HAP-1 (cell line): ENCODE results near the gene ITGB4.
"Not testable (repeated sequence)": the region's sequence is repeated elsewhere in the genome, so short reads cannot be mapped to it uniquely, and the experiment has no call there.

Experiments used
- DNase-seq, 2 experiments: peaks; one replicate each; pipeline ENCODE4 v3.0.0-alpha.2; 2016 to 2020; ENCODE audit warnings: low spot score in 2 of 2
- H3K27me3 ChIP-seq: fragments of 250-450 bp; sonication (Bioruptor Pico); 2 replicates; pipeline ENCODE4 v1.5.1; 2020; ENCODE audit warnings: low read depth, mild to moderate bottlenecking, moderate library complexity
- H3K36me3 ChIP-seq: fragments of 250-450 bp; sonication (Bioruptor Pico); replicated peaks from 2 replicates; pipeline ENCODE4 v1.5.1; 2020; ENCODE audit warnings: mild to moderate bottlenecking
- H3K4me1 ChIP-seq: fragments of 250-450 bp; sonication (Bioruptor Pico); 2 replicates; pipeline ENCODE4 v1.5.1; 2020; ENCODE audit warnings: mild to moderate bottlenecking
- H3K4me3 ChIP-seq: fragments of 250-450 bp; sonication (Bioruptor Pico); 2 replicates; pipeline ENCODE4 v1.5.1; 2020; ENCODE audit warnings: mild to moderate bottlenecking, moderate library complexity
- H3K9me3 ChIP-seq: fragments of 250-450 bp; sonication (Bioruptor Pico); 2 replicates; pipeline ENCODE4 v1.5.1; 2020; ENCODE audit warnings: mild to moderate bottlenecking, moderate library complexity
- in situ Hi-C: fragments of 300-500 bp; cut with MboI; formaldehyde crosslinking; loops from 3 replicates; pipeline ENCODE4 v1.14.3; 2020; ENCODE audit warnings: low sequenced_read_pairs, inconsistent platforms, mixed read lengths

Gene ITGB4

GRCh38 chr17:75771334-75772281 is 50.3 kb downstream of the ITGB4 start:
- H3K27me3 ChIP-seq: no peaks in the 10 kb centered on the region
- DNase-seq: no peak
- no peak overlapping the region for H3K4me3 ChIP-seq
- no peaks in the 10 kb centered on the region for H3K9me3 ChIP-seq
- peaks cover 8% of the 10 kb centered on the region for H3K36me3 ChIP-seq
- in situ Hi-C loops: no loop called here
- H3K4me1 ChIP-seq: no peaks in the 10 kb centered on the region

GRCh38 chr17:75773121-75773807 is 52.0 kb downstream of the ITGB4 start:
- peaks cover 25% of the 10 kb centered on the region for H3K36me3 ChIP-seq
- H3K4me1 ChIP-seq: peaks cover 8% of the 10 kb centered on the region; the same call in 1 of the 2 replicates
- DNase-seq: no peak
- in situ Hi-C loops: no loop called here
- H3K4me3 ChIP-seq: no peak overlapping the region
- no peaks in the 10 kb centered on the region for H3K9me3 ChIP-seq
- no peaks in the 10 kb centered on the region for H3K27me3 ChIP-seq

DNA sequence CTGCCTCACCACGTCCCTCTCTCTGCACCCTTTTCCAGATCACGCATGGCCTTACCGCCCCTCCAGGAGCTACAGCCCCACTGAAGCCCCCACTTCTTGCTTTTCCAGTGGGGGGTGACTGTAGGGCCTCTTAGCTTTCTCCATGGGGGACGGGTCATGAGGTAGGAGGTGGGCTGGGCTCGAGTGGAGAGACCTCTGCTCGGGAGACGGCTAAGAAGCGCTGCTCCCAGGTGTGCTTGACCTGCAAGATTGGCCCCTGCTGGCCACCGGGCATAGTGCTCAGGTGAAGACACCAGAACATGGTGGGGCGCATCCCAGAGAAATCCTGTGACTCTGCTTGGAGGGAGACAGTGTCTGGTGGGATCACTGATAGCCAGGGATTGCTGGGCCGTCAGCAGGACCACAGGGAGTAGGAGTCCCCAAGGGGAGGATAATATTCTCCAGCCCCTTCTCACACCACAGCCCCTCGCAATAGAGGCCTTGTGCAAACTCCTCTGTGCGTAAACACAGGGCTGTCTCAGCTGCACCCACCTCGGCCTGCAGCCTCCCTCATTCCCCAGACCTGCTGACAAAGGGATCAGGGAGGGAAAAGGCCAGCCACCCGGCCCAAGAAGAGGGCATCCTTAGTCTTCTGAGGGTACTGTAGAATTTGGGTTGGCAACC is 52.7 kb downstream of the ITGB4 start:
- in situ Hi-C loops: no loop called here
- peaks cover 32% of the 10 kb centered on the region for H3K36me3 ChIP-seq
- DNase-seq: no peak
- H3K27me3 ChIP-seq: no peaks in the 10 kb centered on the region
- peaks cover 8% of the 10 kb centered on the region; the same call in 1 of the 2 replicates for H3K4me1 ChIP-seq
- no peaks in the 10 kb centered on the region for H3K9me3 ChIP-seq
- H3K4me3 ChIP-seq: no peak overlapping the region

DNA sequence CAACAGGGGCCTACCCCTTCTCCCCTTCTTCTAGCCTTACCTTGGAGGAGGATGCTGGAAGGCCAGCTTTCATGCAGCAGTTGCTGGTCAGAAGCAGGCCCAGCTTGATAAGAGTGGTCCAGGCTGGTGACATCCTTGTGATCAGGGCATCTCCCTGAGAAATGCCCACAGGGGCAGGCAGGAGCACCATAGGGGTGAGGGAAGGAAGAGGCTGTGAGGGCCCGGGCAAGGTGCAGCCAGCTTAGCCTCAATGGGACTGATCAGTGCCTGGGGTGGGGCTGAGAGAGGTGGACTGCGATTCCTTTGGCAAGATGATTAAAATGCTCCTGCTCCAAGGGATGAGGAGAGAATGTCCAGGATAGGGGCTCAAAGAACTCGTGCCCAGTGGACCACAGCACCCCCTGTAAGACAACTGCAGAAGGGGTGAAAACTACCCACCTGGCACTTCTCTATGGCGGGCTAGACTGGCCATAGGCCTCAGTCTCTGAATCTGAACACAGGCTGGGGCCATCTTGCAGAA is 53.3 kb downstream of the ITGB4 start:
- H3K4me1 ChIP-seq: peaks cover 8% of the 10 kb centered on the region; the same call in 1 of the 2 replicates
- no peak for DNase-seq
- in situ Hi-C loops: no loop called here
- no peaks in the 10 kb centered on the region for H3K27me3 ChIP-seq
- H3K4me3 ChIP-seq: no peak overlapping the region
- H3K9me3 ChIP-seq: no peaks in the 10 kb centered on the region
- peaks cover 38% of the 10 kb centered on the region for H3K36me3 ChIP-seq

DNA sequence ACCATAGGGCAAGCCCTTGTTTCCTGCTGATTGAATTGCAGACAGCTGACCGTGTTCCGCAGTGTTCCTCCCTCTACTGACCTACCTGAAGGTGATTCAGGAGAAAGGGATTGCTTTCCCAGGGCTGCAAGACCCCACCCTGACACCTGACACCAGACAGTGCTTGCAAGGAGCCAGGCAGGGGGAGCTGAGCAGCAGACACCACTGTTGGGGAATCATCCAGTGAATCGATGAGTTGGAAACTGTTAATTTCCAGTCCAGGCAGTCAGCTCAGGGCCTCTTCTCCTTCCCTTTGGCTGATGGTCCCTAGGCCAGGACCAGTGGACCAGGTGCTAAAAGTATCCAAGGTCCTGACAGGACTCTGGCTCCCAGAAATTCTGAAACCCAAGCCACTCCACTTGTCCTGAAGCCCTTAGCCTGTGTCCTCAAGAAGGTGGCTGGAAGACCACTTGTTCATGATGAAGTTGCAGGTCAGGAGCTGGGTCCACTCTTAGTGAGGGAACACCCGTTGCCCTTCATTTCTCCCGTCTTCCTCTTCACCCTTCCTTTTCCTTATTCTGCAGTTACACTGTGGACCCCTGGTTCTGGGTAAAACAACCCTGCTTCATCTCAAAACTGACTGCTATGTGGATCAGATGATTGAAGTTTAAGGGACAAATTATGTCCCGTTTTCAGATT is 53.9 kb downstream of the ITGB4 start:
- in situ Hi-C loops: no loop called here
- no peaks in the 10 kb centered on the region for H3K9me3 ChIP-seq
- no peak for DNase-seq
- peaks cover 38% of the 10 kb centered on the region for H3K36me3 ChIP-seq
- no peaks in the 10 kb centered on the region for H3K27me3 ChIP-seq
- H3K4me1 ChIP-seq: peaks cover 10% of the 10 kb centered on the region
- H3K4me3 ChIP-seq: no peak overlapping the region

DNA sequence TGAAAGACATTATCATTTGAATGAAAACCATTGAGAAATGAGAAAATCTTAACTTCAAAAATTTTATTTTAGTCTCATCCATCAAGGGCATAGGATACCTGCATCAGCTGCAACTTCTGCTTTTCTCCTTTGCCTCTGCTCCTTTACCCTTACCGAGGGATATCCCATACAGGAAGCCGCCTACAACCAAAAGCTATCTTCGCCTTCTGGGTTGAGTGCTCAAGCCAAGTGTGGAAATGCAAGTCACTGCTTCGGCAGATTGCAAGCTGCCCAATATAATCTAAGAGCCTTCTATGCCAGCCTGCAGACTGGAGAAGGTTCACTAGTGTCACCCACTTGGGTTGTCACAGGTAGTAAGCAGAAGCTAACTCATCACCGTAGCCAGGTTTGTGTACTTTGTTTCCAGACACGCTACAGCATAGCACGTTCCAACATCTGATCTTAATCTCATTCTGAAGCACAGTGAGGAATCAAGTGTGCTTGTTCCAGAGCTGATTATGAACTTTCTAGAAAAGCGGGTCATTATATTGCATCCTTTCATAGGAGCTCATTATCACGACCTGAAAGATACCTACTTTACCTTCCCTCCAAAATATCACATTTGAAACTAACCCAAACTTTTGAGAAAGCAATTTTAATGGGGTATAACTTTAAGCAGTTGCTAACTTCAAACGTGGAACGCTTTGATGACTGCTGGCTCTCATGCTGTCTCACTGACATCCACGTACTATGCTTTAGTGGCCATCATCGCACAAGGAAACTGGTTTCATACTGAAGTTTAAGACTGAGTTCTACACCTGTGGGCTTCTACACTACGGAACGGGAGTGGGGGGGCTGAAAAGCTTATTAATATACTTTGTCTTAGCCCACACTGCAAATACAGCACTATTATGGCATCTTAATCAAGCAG is 55.4 kb downstream of the ITGB4 start:
- in situ Hi-C loops: no loop called here
- Histone ChIP-seq H3K27me3 (no peaks in the 10 kb centered on the region), H3K4me3 (no peak overlapping the region), H3K4me1 (peaks cover 14% of the 10 kb centered on the region), H3K36me3 (peaks cover 38% of the 10 kb centered on the region), H3K9me3 (no peaks in the 10 kb centered on the region)
- no peak for DNase-seq

- Histone ChIP-seq H3K9me3 (no peaks in the 10 kb centered on the region), H3K4me1 (peaks cover 14% of the 10 kb centered on the region), H3K4me3 (peak overlapping the region; percentile 75), H3K27me3 (no peaks in the 10 kb centered on the region), H3K36me3 (peaks cover 38% of the 10 kb centered on the region)
- DNase-seq: no peak
- in situ Hi-C loops: no loop called here
Observed at GRCh38 chr17:75777296-75777922, 56.1 kb downstream of the ITGB4 start.

DNA sequence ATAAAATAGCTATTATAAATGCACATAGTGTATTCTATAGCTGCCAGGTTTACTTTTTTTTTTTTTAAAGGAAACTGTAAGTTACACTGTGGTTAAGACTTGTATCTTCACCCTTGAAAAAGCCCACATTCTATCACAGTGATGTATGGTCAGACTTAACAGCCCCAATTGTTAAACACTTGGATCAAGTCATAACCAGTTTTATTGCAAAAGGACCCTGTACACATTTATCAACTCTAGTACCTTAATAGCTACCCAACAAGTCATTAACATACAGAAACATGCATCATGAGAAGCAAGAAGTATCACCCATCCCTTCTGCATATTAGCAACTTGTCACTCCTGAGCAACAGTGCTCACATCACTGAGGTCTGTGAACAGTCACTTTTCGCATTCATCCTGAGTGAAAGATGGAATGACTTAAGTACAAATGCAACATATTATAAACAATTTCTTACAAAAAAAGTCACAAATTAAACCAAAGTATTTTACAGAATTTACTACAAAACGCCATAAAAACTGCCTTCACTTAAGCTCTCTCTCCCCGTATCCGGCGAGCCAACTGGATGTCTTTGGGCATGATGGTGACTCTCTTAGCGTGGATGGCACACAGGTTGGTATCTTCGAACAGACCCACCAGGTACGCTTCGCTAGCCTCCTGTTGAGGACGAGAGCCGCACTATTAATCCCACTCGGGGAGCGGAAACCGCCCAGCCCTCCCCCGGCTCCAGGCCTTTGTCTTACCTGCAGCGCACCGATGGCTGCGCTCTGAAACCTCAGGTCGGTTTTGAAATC is 57.0 kb downstream of the ITGB4 start:
- peaks cover 38% of the 10 kb centered on the region for H3K36me3 ChIP-seq
- in situ Hi-C loops, H3K9me3 ChIP-seq, DNase-seq, H3K27me3 ChIP-seq: not testable (repeated sequence)
- peak overlapping the region; percentile 75 for H3K4me3 ChIP-seq
- H3K4me1 ChIP-seq: peaks cover 18% of the 10 kb centered on the region

GRCh38 chr17:75778861-75779249 is 57.6 kb downstream of the ITGB4 start:
- H3K4me1 ChIP-seq: peaks cover 24% of the 10 kb centered on the region
- no peaks in the 10 kb centered on the region for H3K27me3 ChIP-seq
- H3K9me3 ChIP-seq: no peaks in the 10 kb centered on the region
- H3K36me3 ChIP-seq: peaks cover 38% of the 10 kb centered on the region
- H3K4me3 ChIP-seq: peak overlapping the region; percentile 75
- in situ Hi-C loops: no loop called here
- peak in 1 of 2 experiments; percentile 72 for DNase-seq

DNA sequence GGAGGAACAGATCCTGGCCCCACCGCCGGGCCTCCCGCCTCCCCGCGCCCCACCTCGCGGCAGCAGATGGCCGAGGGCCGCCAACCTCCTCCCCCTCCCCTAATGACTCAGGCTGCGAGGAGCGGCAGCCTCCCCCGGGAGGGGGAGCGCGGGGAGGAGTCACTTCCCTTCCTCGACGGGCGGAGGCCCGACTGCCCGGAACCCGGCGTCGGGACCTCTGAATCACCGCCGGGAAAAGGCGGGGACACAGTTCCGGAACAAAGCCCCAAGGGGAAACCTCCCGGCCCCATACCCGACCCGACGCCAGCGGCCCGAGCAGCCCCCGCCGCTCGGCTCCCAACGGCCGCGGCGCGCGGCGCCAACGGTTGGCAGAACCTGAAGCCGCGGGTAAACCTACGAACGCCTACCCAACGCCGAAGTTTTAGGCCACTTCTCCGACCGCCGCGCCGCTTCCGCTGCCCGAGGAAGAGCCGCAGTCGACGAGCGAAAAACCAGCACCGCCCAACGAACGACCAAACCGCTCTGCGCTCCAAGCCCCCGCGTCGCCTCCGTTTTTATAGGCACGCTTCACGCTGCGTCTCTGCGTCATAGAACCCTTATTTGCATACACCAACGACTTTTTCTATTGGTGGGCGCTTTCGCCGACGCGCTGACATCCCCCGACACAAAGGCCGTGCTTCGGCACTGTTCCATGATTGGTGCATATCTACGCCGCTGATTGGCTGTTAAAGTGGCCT is 58.2 kb downstream of the ITGB4 start:
- peaks cover 28% of the 10 kb centered on the region for H3K4me1 ChIP-seq

More for the DNA sequence above, 58.2 kb downstream of the ITGB4 start:
- peaks cover 38% of the 10 kb centered on the region for H3K36me3 ChIP-seq
- peak; percentile 97 to 100 for DNase-seq
- in situ Hi-C loops: no loop called here
- H3K4me3 ChIP-seq: peak overlapping the region; percentile 75
- no peaks in the 10 kb centered on the region for H3K27me3 ChIP-seq
- H3K9me3 ChIP-seq: no peaks in the 10 kb centered on the region
